ENCODE data around the gene OR2S2. TPM values are rescaled to one million over a fixed set of nuclear protein-coding genes. Genes with fewer than 3 reads are reported as not detected.
A peak's percentile ranks its signal among the peaks of the same experiment; 100 is the strongest.

OR2S2 gene
- total RNA-seq, 6 donors from 2014 or later = not detected

- Histone ChIP-seq H3K9me3 (no peaks in the 10 kb centered on the region), H3K27me3 (no peaks in the 10 kb centered on the region), H3K36me3 (no peaks in the 10 kb centered on the region), H3K4me1 (peaks cover 0 to 7% (median 2%) of the 10 kb centered on the region in 4 donors), H3K4me3 (no peak overlapping the region), H3K27ac (no peak overlapping the region)
- WGBS, 2 donors = 12 to 17% methylated on average over 6 of the region's 6 CpGs
- DNase-seq = peak in 1 of 2 donors; percentile 62
- TF ChIP-seq CTCF (IDR thresholded peaks at IDR 0.05) = peak; percentile 64 to 84 (median 71)
- no peak for TF ChIP-seq POLR2AphosphoS5 (IDR thresholded peaks at IDR 0.05)
- peak; percentile 79 to 91 for ATAC-seq (ENCODE audit: low FRiP score in 2 of 2)
Measured at GRCh38 chr9:35954942-35955546, 2.9 kb downstream of the OR2S2 start.

DNA sequence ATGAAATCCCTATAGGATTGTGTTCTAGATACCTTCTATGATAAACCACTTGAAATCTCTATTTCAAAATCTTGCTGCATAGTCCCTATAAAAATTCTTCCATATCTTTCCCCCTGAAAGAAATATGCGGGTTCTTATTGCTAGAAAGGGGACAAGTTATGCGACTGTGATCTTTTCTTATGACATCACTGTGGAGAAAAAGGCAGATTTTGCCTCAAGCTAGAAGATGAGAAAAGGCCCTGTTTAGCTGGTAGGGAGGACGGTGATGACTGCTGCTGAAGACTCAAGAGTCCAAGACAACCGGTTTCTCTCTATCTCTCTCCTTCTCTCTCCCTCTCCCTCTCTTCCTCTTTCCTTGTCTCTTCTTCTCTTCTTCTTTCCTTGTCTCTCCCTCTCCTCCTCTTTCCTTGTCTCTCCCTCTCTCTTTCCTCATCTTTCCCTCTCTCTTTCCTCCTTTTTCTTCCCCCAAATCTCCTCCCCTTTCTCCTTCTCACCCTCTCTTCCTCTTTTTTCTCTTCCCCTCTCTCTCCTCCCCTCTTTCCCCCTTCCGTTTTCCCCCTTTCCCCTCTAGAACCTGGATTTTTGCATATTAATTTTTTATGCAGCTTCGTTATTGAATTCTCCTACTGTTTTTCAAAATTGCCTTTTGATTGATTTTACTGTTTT, 5.3 kb downstream of the OR2S2 start:
- peak overlapping the region in 3 of 4 donors; percentile 19 to 65 (median 30) for H3K27ac ChIP-seq
- H3K9me3 ChIP-seq = no peaks in the 10 kb centered on the region
- WGBS, 2 donors = 84 to 87% methylated on average over 6 of the region's 6 CpGs
- no peak for DNase-seq
- H3K27me3 ChIP-seq = no peaks in the 10 kb centered on the region
- no peak overlapping the region for H3K4me3 ChIP-seq
- peaks cover 9 to 21% (median 13%) of the 10 kb centered on the region in 4 donors for H3K4me1 ChIP-seq
- no peak for ATAC-seq (ENCODE audit: low FRiP score in 2 of 2)
- no peaks in the 10 kb centered on the region for H3K36me3 ChIP-seq
- no peak for TF ChIP-seq POLR2AphosphoS5 (IDR thresholded peaks at IDR 0.05)
- TF ChIP-seq CTCF (IDR thresholded peaks at IDR 0.05) = no peak
- TF ChIP-seq EP300 (IDR thresholded peaks at IDR 0.05) = no peak
- TF ChIP-seq POLR2A (IDR thresholded peaks at IDR 0.05) = no peak

GRCh38 chr9:35951736-35952135, 6.2 kb downstream of the OR2S2 start:
- WGBS, 2 donors = 41 to 44% methylated on average over 6 of the region's 6 CpGs
- peak overlapping the region; percentile 26 to 75 (median 48) for H3K27ac ChIP-seq
- H3K4me1 ChIP-seq = peaks cover 9 to 21% (median 13%) of the 10 kb centered on the region in 4 donors
- DNase-seq (no peak), ATAC-seq (ENCODE audit: low FRiP score in 2 of 2) (no peak)
- H3K27me3 ChIP-seq = no peaks in the 10 kb centered on the region
- no peaks in the 10 kb centered on the region for H3K36me3 ChIP-seq
- TF ChIP-seq POLR2A (IDR thresholded peaks at IDR 0.05) (no peak), POLR2AphosphoS5 (IDR thresholded peaks at IDR 0.05) (peak in 1 of 2 donors; percentile 12)
- H3K9me3 ChIP-seq = no peaks in the 10 kb centered on the region
- no peak overlapping the region for H3K4me3 ChIP-seq

DNA sequence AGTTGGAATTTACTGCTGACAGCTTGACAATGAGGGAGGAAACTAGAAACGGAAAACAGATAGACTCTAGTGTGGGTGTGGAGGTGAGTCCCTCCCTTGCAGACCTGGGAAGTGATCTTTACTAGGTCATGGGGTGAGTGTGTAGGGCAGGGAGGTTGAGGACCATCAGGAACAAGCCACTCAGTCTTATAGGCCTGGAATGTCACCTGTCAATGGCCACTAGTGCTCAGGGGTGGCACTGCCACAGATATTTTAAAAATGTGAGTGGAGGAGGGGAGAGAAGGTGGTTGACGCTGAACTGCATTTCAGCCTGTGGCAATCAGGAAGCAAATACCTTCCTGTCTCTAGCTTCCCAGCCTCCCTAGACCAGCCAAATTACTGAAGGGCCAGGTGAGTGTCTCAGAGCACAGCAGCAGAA, 9.0 kb downstream of the OR2S2 start:
- TF ChIP-seq EP300 (IDR thresholded peaks at IDR 0.05) (peak in 1 of 4 donors; percentile 72), POLR2A (IDR thresholded peaks at IDR 0.05) (peak in 1 of 4 donors; percentile 14), CTCF (IDR thresholded peaks at IDR 0.05) (peak in 1 of 6 experiments; percentile 46), POLR2AphosphoS5 (IDR thresholded peaks at IDR 0.05) (peak; percentile 49 to 53)
- H3K27ac ChIP-seq = peak overlapping the region; percentile 38 to 71 (median 64)
- no peaks in the 10 kb centered on the region for H3K36me3 ChIP-seq
- 8 to 26% methylated on average over 2 of the region's 2 CpGs for WGBS, 2 donors
- peak in 1 of 2 donors; percentile 61 for DNase-seq
- peaks cover 20 to 28% (median 23%) of the 10 kb centered on the region in 4 donors for H3K4me1 ChIP-seq
- H3K27me3 ChIP-seq = no peaks in the 10 kb centered on the region
- no peaks in the 10 kb centered on the region for H3K9me3 ChIP-seq
- peak; percentile 46 to 92 for ATAC-seq (ENCODE audit: low FRiP score in 2 of 2)
- H3K4me3 ChIP-seq = no peak overlapping the region

DNA sequence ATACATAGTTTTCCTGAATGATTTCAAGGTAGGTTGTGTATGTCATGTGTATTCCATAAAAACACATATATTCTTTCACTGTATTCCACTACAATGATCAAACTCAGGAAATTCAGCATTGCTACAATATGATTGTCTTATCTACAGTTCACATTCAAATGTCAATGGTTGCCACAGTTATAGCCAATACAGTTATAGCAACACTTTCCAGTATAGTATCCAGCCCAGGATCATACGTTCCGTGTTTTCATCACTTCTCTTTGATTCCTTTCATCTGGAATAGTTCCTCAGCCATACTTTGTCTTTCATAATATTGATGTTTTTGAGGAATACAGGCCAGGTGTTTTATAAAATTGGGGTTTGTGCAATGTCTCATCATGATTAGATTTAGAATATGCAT, 9.5 kb downstream of the OR2S2 start:
- DNase-seq = no peak
- 64 to 81% methylated on average over 2 of the region's 2 CpGs for WGBS, 2 donors
- H3K27me3 ChIP-seq = no peaks in the 10 kb centered on the region
- ATAC-seq (ENCODE audit: low FRiP score in 2 of 2) = no peak
- H3K27ac ChIP-seq = peak overlapping the region in 3 of 4 donors; percentile 62 to 71 (median 66)
- no peaks in the 10 kb centered on the region for H3K9me3 ChIP-seq
- H3K4me1 ChIP-seq = peaks cover 20 to 28% (median 23%) of the 10 kb centered on the region in 4 donors
- H3K36me3 ChIP-seq = no peaks in the 10 kb centered on the region
- TF ChIP-seq POLR2A (IDR thresholded peaks at IDR 0.05) = no peak
- no peak for TF ChIP-seq EP300 (IDR thresholded peaks at IDR 0.05)
- no peak for TF ChIP-seq POLR2AphosphoS5 (IDR thresholded peaks at IDR 0.05)
- no peak for TF ChIP-seq CTCF (IDR thresholded peaks at IDR 0.05)
- H3K4me3 ChIP-seq = no peak overlapping the region

Data from upper lobe of left lung (tissue), 6 donors.